ACHN (cell line): Measurements from ENCODE around the gene SLC6A19.
"Not testable (repeated sequence)": the region's sequence is repeated elsewhere in the genome, so short reads cannot be mapped to it uniquely, and the experiment has no call there.

Experiments
- DNase-seq: peaks from one replicate; pipeline ENCODE4 v3.0.0-alpha.2; 2015
- in situ Hi-C: cut with HindIII; loops from 2 replicates; pipeline ENCODE4 v1.10.0; 2017; ENCODE audit warnings: low sequenced_read_pairs, low pct_ligation_motif_present, low pct_unique_long_range_greater_than_20kb

The SLC6A19 gene

GRCh38 chr5:1201327-1202025 lies at the start of gene SLC6A19:
Gene SLC6A19 (plus strand): TSS chr5:1201595. CDS start chr5:1201651, 56 bp downstream.
- no peak for DNase-seq
- in situ Hi-C loops = loop anchor here (25.0 kb wide), 1 partner anchor 261 kb away; no protein-coding TSS in a partner anchor

GRCh38 chr5:1152156-1152555 lies 49.2 kb upstream of the SLC6A19 start:
- in situ Hi-C loops = no loop called here
- DNase-seq = no peak

- no peak for DNase-seq
- in situ Hi-C loops = no loop called here
Measured at GRCh38 chr5:1152771-1153282, 48.6 kb upstream of the SLC6A19 start.

- in situ Hi-C loops = no loop called here
- no peak for DNase-seq
Measured at GRCh38 chr5:1153428-1153827, 48.0 kb upstream of the SLC6A19 start.

GRCh38 chr5:1155191-1156032 lies 46.0 kb upstream of the SLC6A19 start:
- DNase-seq = no peak
- in situ Hi-C loops = no loop called here

- in situ Hi-C loops = no loop called here
- DNase-seq = no peak
Measured at GRCh38 chr5:1156033-1156753, 45.2 kb upstream of the SLC6A19 start.

GRCh38 chr5:1156754-1157460 lies 44.5 kb upstream of the SLC6A19 start:
- no peak for DNase-seq
- in situ Hi-C loops = no loop called here

GRCh38 chr5:1157461-1157986 lies 43.9 kb upstream of the SLC6A19 start:
- DNase-seq, in situ Hi-C loops: not testable (repeated sequence)

GRCh38 chr5:1158647-1159340 lies 42.6 kb upstream of the SLC6A19 start:
- no peak for DNase-seq

GRCh38 chr5:1159341-1159675 lies 42.1 kb upstream of the SLC6A19 start:
- DNase-seq = no peak
- in situ Hi-C loops = no loop called here

More at GRCh38 chr5:1158647-1159340, 42.6 kb upstream of the SLC6A19 start:
- in situ Hi-C loops = no loop called here

GRCh38 chr5:1159774-1160406 lies 41.5 kb upstream of the SLC6A19 start:
- DNase-seq = no peak
- in situ Hi-C loops = no loop called here

GRCh38 chr5:1161108-1161832 lies 40.1 kb upstream of the SLC6A19 start:
- in situ Hi-C loops = no loop called here
- DNase-seq = no peak

GRCh38 chr5:1161833-1162229 lies 39.6 kb upstream of the SLC6A19 start:
- DNase-seq = peak; percentile 12

GRCh38 chr5:1162276-1162675 lies 39.1 kb upstream of the SLC6A19 start:
- in situ Hi-C loops = no loop called here
- DNase-seq = no peak

More at GRCh38 chr5:1161833-1162229, 39.6 kb upstream of the SLC6A19 start:
- in situ Hi-C loops = no loop called here

GRCh38 chr5:1162751-1163150 lies 38.6 kb upstream of the SLC6A19 start:
- in situ Hi-C loops = no loop called here
- no peak for DNase-seq

- DNase-seq = no peak
- in situ Hi-C loops = no loop called here
Measured at GRCh38 chr5:1163366-1163765, 38.0 kb upstream of the SLC6A19 start.

- in situ Hi-C loops = no loop called here
- no peak for DNase-seq
Measured at GRCh38 chr5:1163879-1164278, 37.5 kb upstream of the SLC6A19 start.
